Left colon (tissue), 2 donors: Measurements from ENCODE around the gene OR2T2. TPM values are rescaled to one million over a fixed set of nuclear protein-coding genes. Genes with fewer than 3 reads are reported as not detected.

Experiments
- total RNA-seq, 2 donors: library from RNA; stranded (reverse); fragmentation: NEBNext Ultra II Directional; extraction: Animal tissue kit (Norgen Biotek cat#: 25700); gene quantifications; one replicate each; pipeline ENCODE4 v1.2.1, GENCODE V29; 2021
- donor health status: DM: no; HTN: no; CAD: no.
- donor health status: DM: yes; HTN: yes; CAD: no.

OR2T2 gene
- total RNA-seq, 2 donors from 2014 or later: not detected

Other genes starting within 250 kb of the OR2T2 start
- not detected for gene OR2M3, start 248.4 kb upstream of the OR2T2 start, total RNA-seq
- gene OR2M4, start 214.2 kb upstream of the OR2T2 start, total RNA-seq: not detected
- not detected for gene OR2T33, start 167.7 kb upstream of the OR2T2 start, total RNA-seq
- not detected for gene OR2T12, start 142.2 kb upstream of the OR2T2 start, total RNA-seq
- not detected for gene OR2M7, start 121.1 kb upstream of the OR2T2 start, total RNA-seq
- not detected for gene OR14C36, start 96.9 kb upstream of the OR2T2 start, total RNA-seq
- gene OR2T4, start 84.0 kb upstream of the OR2T2 start, total RNA-seq: not detected
- gene OR2T6, start 69.9 kb upstream of the OR2T2 start, total RNA-seq: not detected
- not detected for gene OR2T1, start 42.6 kb upstream of the OR2T2 start, total RNA-seq
- gene OR2T3, start 27.7 kb downstream of the OR2T2 start, total RNA-seq: not detected
- gene OR2T5, start 43.0 kb downstream of the OR2T2 start, total RNA-seq: not detected
- gene OR2G6, start 62.4 kb downstream of the OR2T2 start, total RNA-seq: not detected
- gene OR2T29, start 117.1 kb downstream of the OR2T2 start, total RNA-seq: not detected
- not detected for gene OR2T34, start 129.1 kb downstream of the OR2T2 start, total RNA-seq
- gene OR2T10, start 152.1 kb downstream of the OR2T2 start, total RNA-seq: not detected
- not detected for gene OR2T11, start 189.5 kb downstream of the OR2T2 start, total RNA-seq
- gene OR2T35, start 199.6 kb downstream of the OR2T2 start, total RNA-seq: not detected
- gene OR2T27, start 209.9 kb downstream of the OR2T2 start, total RNA-seq: not detected